ENCODE results near the gene EP400. TPM values are rescaled to one million over a fixed set of nuclear protein-coding genes. Genes with fewer than 3 reads are reported as not detected.
"Not testable (repeated sequence)": the region's sequence is repeated elsewhere in the genome, so short reads cannot be mapped to it uniquely, and the experiment has no call there.

EP400 gene
- total and polyA plus RNA-seq, 4 donors: 11.4 to 47.8 (median 25.7) TPM

- no peak overlapping the region for H3K27ac ChIP-seq (ENCODE audit: low read depth in 1 of 2, low read length in 1 of 2)
- H3K9ac ChIP-seq (ENCODE audit: insufficient read depth in 1 of 2, low read length in 2 of 2): no peak overlapping the region
- ATAC-seq (ENCODE audit: insufficient read depth, low FRiP score) (no peak), DNase-seq (no peak)
- H3K4me3 ChIP-seq: no peak overlapping the region
- no peak for TF ChIP-seq CTCF (IDR thresholded peaks at IDR 0.05; ENCODE audit: control extremely low read depth, extremely low read depth)
- 99 to 100% methylated on average over 8 of the region's 8 CpGs for WGBS, 2 donors
- peaks cover 0 to 5% (median 3%) of the 10 kb centered on the region in 5 donors for H3K4me1 ChIP-seq (ENCODE audit: control insufficient read depth in 5 of 5, insufficient read depth in 5 of 5, low read length in 5 of 5)
- no peaks in the 10 kb centered on the region for H3K27me3 ChIP-seq (ENCODE audit: control insufficient read depth in 3 of 3, insufficient read depth in 3 of 3, low read length in 2 of 3)
- no peaks in the 10 kb centered on the region for H3K9me3 ChIP-seq (ENCODE audit: control insufficient read depth in 4 of 4, insufficient read depth in 3 of 4, low read length in 3 of 4)
- H3K36me3 ChIP-seq (ENCODE audit: control insufficient read depth in 4 of 4, insufficient read depth in 4 of 4, low read length in 4 of 4): peaks cover 14 to 26% (median 21%) of the 10 kb centered on the region in 4 donors
Measured at GRCh38 chr12:132079200-132079599, 129.5 kb downstream of the EP400 start.

- peaks cover 14 to 23% (median 21%) of the 10 kb centered on the region in 4 donors for H3K36me3 ChIP-seq (ENCODE audit: control insufficient read depth in 4 of 4, insufficient read depth in 4 of 4, low read length in 4 of 4)
- no peaks in the 10 kb centered on the region for H3K27me3 ChIP-seq (ENCODE audit: control insufficient read depth in 3 of 3, insufficient read depth in 3 of 3, low read length in 2 of 3)
- no peak overlapping the region for H3K9ac ChIP-seq (ENCODE audit: insufficient read depth in 1 of 2, low read length in 2 of 2)
- H3K9me3 ChIP-seq (ENCODE audit: control insufficient read depth in 4 of 4, insufficient read depth in 3 of 4, low read length in 3 of 4): no peaks in the 10 kb centered on the region
- no peak overlapping the region for H3K27ac ChIP-seq (ENCODE audit: low read depth in 1 of 2, low read length in 1 of 2)
- WGBS, 2 donors: 94 to 96% methylated on average over 12 of the region's 12 CpGs
- TF ChIP-seq CTCF (IDR thresholded peaks at IDR 0.05; ENCODE audit: control extremely low read depth, extremely low read depth): no peak
- no peak for ATAC-seq (ENCODE audit: insufficient read depth, low FRiP score)
- H3K4me3 ChIP-seq: no peak overlapping the region
- no peak for DNase-seq
- peaks cover 0 to 5% (median 3%) of the 10 kb centered on the region in 5 donors for H3K4me1 ChIP-seq (ENCODE audit: control insufficient read depth in 5 of 5, insufficient read depth in 5 of 5, low read length in 5 of 5)
Measured at GRCh38 chr12:132079695-132080094, 130.0 kb downstream of the EP400 start.

- WGBS, 2 donors: 86 to 89% methylated on average over 7 of the region's 7 CpGs
- not testable (repeated sequence) for ATAC-seq (ENCODE audit: insufficient read depth, low FRiP score); H3K9ac ChIP-seq (ENCODE audit: insufficient read depth in 1 of 2, low read length in 2 of 2); H3K9me3 ChIP-seq (ENCODE audit: control insufficient read depth in 4 of 4, insufficient read depth in 3 of 4, low read length in 3 of 4); H3K27me3 ChIP-seq (ENCODE audit: control insufficient read depth in 3 of 3, insufficient read depth in 3 of 3, low read length in 2 of 3); H3K27ac ChIP-seq (ENCODE audit: low read depth in 1 of 2, low read length in 1 of 2); DNase-seq; H3K4me3 ChIP-seq
- Histone ChIP-seq H3K4me1 (ENCODE audit: control insufficient read depth in 5 of 5, insufficient read depth in 5 of 5, low read length in 5 of 5) (peaks cover 0 to 13% (median 3%) of the 10 kb centered on the region in 5 donors), H3K36me3 (ENCODE audit: control insufficient read depth in 4 of 4, insufficient read depth in 4 of 4, low read length in 4 of 4) (peaks cover 14 to 22% (median 16%) of the 10 kb centered on the region in 4 donors)
Measured at GRCh38 chr12:132080515-132080914, 130.8 kb downstream of the EP400 start.

- no peak for DNase-seq
- TF ChIP-seq CTCF (IDR thresholded peaks at IDR 0.05; ENCODE audit: control extremely low read depth, extremely low read depth): no peak
- Histone ChIP-seq H3K27me3 (ENCODE audit: control insufficient read depth in 3 of 3, insufficient read depth in 3 of 3, low read length in 2 of 3) (no peaks in the 10 kb centered on the region), H3K4me1 (ENCODE audit: control insufficient read depth in 5 of 5, insufficient read depth in 5 of 5, low read length in 5 of 5) (peaks cover 0 to 15% (median 3%) of the 10 kb centered on the region in 5 donors), H3K4me3 (no peak overlapping the region), H3K36me3 (ENCODE audit: control insufficient read depth in 4 of 4, insufficient read depth in 4 of 4, low read length in 4 of 4) (peaks cover 11 to 20% (median 14%) of the 10 kb centered on the region in 4 donors), H3K9me3 (ENCODE audit: control insufficient read depth in 4 of 4, insufficient read depth in 3 of 4, low read length in 3 of 4) (no peaks in the 10 kb centered on the region), H3K27ac (ENCODE audit: low read depth in 1 of 2, low read length in 1 of 2) (no peak overlapping the region), H3K9ac (ENCODE audit: insufficient read depth in 1 of 2, low read length in 2 of 2) (no peak overlapping the region)
- WGBS, 2 donors: 91% methylated on average over 9 of the region's 9 CpGs
- ATAC-seq (ENCODE audit: insufficient read depth, low FRiP score): no peak
Measured at GRCh38 chr12:132081423-132081822, 131.7 kb downstream of the EP400 start.
